ENCODE results near the gene TCF4.

Gene TCF4

DNA sequence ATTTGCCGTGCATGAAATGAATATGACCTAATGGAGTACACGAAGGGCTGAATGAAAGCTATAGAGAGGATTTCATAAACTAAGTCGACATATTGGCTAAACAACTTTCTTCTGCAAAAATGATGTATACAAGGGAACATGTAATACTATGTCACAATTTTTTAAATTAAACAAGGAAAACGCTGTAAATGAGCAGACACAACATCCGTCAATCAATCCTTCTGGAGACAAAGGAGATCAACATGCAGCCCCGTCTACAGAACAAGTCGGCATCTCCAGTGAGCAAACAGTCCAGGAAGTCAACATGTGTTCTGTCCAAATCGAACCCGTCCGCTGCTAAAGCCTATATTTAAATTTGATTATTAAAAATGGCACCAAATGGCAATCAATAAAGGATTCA lies 180.8 kb downstream of the TCF4 start:
- Histone ChIP-seq H3K4me3 (ENCODE audit: low read depth, low read length) (no peak overlapping the region), H3K9me3 (ENCODE audit: severe bottlenecking) (no peaks in the 10 kb centered on the region), H3K27ac (no peak overlapping the region), H3K36me3 (no peaks in the 10 kb centered on the region), H3K27me3 (ENCODE audit: insufficient read depth, low read depth, severe bottlenecking) (no peaks in the 10 kb centered on the region)
- TF ChIP-seq, protein P1, sequence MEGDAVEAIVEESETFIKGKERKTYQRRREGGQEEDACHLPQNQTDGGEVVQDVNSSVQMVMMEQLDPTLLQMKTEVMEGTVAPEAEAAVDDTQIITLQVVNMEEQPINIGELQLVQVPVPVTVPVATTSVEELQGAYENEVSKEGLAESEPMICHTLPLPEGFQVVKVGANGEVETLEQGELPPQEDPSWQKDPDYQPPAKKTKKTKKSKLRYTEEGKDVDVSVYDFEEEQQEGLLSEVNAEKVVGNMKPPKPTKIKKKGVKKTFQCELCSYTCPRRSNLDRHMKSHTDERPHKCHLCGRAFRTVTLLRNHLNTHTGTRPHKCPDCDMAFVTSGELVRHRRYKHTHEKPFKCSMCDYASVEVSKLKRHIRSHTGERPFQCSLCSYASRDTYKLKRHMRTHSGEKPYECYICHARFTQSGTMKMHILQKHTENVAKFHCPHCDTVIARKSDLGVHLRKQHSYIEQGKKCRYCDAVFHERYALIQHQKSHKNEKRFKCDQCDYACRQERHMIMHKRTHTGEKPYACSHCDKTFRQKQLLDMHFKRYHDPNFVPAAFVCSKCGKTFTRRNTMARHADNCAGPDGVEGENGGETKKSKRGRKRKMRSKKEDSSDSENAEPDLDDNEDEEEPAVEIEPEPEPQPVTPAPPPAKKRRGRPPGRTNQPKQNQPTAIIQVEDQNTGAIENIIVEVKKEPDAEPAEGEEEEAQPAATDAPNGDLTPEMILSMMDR (IDR thresholded peaks at IDR 0.05; ENCODE audit: low read depth, low read length) = no peak
- DNase-seq = no peak

DNA sequence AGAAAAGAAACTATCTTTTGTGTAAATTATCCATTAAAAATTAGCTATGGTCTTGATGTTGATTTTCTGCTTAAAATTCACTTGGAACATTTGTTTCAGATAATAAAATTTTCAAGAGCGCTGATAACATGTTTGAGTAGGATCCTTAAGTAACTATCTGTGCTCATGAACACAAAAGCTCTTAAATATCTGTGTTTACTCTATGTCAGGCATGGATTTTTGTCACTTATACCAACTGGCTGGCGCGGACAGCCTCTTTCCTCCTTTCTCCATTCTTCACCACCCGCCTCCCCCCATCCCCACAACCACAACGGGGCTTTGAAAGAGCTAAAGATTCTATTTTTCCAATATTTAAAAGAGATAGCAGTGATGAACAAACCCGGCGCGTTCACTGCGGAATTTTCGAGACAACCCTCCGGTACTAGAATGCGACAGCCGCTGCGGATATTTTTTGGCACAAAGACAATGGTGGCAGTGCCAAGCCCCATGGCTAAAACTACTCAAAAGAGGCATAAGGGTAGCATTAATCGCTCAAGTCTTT lies 181.5 kb downstream of the TCF4 start:
- Histone ChIP-seq H3K36me3 (no peaks in the 10 kb centered on the region), H3K27ac (no peak overlapping the region), H3K27me3 (ENCODE audit: insufficient read depth, low read depth, severe bottlenecking) (no peaks in the 10 kb centered on the region), H3K4me3 (ENCODE audit: low read depth, low read length) (no peak overlapping the region), H3K9me3 (ENCODE audit: severe bottlenecking) (no peaks in the 10 kb centered on the region)
- TF ChIP-seq, protein P1 (IDR thresholded peaks at IDR 0.05; ENCODE audit: low read depth, low read length) = no peak
- no peak for DNase-seq

DNA sequence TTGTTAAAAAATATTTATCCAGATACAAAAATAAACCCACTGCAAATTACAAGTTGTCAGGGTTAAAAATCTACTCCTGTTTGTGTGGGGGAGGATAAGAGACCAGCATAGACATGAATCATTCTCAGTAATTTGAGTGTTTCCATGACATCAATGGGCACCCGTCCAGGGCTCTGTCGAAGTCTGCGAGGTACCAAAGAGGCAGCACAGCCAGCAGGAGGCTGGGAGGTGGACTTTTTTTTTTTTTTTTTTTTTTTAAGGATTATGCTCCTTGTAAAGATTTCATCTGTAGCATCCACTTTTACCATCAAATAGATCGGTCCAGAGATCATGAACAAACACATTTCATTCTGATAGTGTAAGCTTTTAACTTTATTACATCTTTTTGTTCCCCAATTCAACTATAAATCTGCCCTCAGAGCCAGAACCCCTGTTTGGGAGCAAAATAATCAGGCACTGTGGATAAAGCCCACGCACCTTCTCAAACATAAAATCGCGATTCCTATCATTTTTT lies 182.0 kb downstream of the TCF4 start:
- Histone ChIP-seq H3K27me3 (ENCODE audit: insufficient read depth, low read depth, severe bottlenecking) (no peaks in the 10 kb centered on the region), H3K36me3 (no peaks in the 10 kb centered on the region), H3K9me3 (ENCODE audit: severe bottlenecking) (no peaks in the 10 kb centered on the region), H3K4me3 (ENCODE audit: low read depth, low read length) (no peak overlapping the region), H3K27ac (no peak overlapping the region)
- no peak for DNase-seq
- TF ChIP-seq, protein P1 (IDR thresholded peaks at IDR 0.05; ENCODE audit: low read depth, low read length) = no peak

DNA sequence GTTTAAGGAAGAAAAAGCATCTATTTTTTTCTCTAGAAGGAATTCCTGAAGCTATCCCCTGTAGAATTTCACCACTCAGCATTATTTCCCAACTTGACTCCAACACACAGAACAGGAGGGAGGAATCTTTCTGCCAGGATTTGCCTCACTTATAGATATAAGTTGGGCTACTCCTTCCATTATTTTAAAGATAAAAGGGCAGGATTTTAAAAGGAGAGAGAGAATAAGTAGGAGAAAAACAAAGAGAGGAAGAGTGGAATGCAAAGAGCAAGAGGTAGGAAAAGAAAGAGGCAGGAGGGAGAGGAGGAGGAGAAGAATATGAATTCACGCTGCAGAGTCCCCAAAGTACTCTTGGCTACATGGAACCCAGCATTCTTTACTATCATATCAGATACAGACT lies 182.5 kb downstream of the TCF4 start:
- no peak overlapping the region for H3K27ac ChIP-seq
- no peaks in the 10 kb centered on the region for H3K27me3 ChIP-seq (ENCODE audit: insufficient read depth, low read depth, severe bottlenecking)
- H3K4me3 ChIP-seq (ENCODE audit: low read depth, low read length) = no peak overlapping the region
- TF ChIP-seq, protein P1 (IDR thresholded peaks at IDR 0.05; ENCODE audit: low read depth, low read length) = no peak
- H3K36me3 ChIP-seq = no peaks in the 10 kb centered on the region
- no peaks in the 10 kb centered on the region for H3K9me3 ChIP-seq (ENCODE audit: severe bottlenecking)
- DNase-seq = no peak

DNA sequence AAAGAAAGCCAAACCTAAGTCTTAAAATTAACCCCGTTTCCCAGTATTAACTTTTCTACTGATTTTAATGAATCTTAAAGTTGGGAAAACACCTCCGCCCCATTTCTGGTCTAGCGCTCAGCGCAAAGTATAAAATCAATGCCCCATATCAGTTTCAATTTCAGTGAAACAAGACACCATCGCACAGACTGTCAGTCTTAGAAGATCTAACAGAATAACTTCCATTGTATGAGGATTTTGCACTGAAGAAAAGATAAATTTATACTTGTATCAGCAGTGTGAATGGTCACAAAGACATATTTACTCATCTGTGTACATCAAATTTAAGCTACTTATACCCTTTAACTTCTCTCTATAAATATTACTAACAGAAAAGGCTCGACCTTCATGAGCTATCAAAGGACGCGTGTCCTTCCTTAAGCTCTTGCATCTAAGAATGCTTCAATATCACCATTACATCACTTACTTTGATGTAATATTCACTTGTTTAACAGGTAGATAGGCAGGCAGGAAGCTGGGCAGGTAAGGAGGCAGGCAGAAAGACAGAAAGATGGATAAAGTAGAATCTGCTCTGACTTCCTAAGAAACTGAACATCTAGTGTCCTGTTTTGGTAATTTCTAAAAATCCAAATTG lies 183.0 kb downstream of the TCF4 start:
- Histone ChIP-seq H3K4me3 (ENCODE audit: low read depth, low read length) (no peak overlapping the region), H3K36me3 (no peaks in the 10 kb centered on the region), H3K27me3 (ENCODE audit: insufficient read depth, low read depth, severe bottlenecking) (no peaks in the 10 kb centered on the region), H3K27ac (no peak overlapping the region), H3K9me3 (ENCODE audit: severe bottlenecking) (no peaks in the 10 kb centered on the region)
- TF ChIP-seq, protein P1 (IDR thresholded peaks at IDR 0.05; ENCODE audit: low read depth, low read length) = no peak
- DNase-seq = no peak
